ENCODE data around the gene CLDN25.
"Not testable (repeated sequence)": the region's sequence is repeated elsewhere in the genome, so short reads cannot be mapped to it uniquely, and the experiment has no call there.

The CLDN25 gene

DNA sequence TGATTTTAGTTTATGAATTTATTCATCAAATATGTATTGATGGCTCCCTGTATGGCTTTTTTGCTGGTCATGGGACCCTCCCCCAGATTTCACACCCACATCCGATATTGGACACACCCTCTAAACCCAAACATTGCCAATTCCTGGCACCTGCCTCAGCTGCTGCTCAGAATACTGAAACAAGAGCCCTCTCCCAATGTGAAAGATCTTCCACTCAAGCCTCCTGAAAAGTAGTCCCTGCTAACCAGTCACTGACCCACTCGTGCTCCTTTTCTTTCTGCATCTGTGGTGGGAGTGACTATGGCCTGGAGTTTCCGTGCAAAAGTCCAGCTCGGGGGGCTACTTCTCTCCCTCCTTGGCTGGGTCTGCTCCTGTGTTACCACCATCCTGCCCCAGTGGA is at the start of gene CLDN25:
CLDN25 (plus strand) TSS at position 301 of the 400 bp plus-strand sequence; CDS start at position 301, 0 bp downstream.
- no peak for DNase-seq

DNA sequence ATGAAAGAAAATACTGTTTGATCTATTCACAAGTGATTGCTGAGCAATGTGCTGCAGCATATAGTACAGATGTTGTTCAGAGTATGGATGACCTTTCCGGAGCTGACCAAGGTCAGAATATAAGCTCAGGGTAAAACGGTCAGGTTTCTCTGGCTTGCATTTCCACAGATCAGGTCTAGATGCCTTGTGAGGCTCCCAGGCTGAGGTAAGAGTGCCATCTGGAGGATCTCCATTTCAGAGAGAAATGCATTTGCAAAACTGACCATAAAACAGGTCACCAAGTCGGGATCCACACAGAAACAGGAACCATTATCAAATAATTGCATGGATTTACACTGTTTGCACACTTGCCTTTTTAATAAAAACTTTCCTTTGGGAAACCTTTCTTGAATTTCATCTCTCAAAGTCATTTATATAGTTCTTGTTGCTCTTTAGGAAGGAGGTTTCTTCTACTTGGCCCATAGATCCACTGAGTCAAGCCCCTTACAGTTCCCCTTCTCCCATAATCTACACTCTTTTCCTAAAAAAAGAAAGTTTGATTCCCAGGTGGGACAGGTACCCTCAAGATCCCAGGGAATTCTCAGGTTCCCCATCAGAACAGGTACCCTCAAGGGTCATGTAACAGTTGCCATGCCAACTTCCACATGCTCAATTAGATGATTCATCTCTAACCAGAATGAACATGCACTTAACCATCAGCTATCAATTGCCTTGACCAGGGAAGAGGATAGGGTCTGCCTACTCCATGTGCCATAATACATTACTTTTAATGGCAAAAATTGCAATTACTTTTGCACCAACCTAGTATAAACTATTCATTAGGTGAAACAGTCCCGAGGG is 48.5 kb upstream of the CLDN25 start:
- DNase-seq: peak in 1 of 2 experiments; percentile 17

DNA sequence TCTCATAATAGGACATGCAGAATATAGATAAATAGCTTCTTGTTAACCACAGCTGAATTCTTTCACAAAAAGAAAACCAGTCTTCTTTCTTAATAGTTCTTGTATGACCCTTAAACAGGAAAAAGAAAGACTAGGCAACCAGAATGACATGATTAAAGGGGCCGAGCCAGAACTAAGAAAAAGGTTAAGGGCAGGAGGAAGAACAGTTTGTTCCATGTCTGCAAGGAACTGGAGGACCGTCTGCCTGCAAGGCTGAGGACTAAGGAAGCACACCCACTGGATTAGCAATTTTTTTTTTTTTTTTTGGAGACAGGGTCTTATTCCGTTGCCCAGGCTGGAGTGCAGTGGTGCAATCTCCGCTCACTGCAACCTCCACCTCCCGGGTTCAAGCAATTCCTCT is 47.5 kb upstream of the CLDN25 start:
- DNase-seq: no peak

DNA sequence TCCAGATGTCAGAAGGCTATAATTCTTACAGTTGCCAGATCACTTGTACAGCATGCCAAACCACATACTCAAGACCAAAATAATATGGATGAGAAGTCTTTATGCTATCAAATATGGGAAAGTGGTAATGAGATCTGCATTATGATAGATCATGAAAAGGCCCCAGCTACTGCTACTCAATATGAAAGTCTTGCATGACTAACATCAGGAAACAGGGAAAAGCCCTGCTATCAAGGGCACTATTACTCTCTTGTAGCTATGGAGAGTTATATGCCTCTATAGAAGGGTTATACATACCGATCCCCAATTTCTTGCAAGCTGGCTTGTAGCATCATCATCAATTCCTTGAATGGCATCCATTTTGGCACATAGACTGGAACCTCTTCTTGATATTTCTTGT is 43.3 kb upstream of the CLDN25 start:
- no peak for DNase-seq

DNA sequence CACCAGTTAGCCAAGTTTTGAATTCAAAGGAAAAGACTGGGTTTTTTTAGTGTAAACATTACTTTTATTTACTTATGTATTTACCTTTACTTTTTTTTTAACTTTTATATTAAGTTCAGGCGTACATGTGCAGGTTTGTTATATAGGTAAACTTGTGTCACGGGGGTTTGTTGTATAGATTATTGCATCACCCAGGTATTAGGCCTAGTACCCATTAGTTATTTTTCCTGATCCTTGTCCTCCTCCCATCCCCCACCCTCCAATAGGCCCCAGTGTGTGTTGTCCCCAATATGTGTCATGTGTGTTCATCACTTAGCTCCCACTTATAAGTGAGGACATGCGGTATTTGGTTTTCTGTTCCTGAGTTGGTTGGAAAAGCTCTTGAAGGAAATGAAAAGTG is 26.7 kb upstream of the CLDN25 start:
- DNase-seq: no peak

DNA sequence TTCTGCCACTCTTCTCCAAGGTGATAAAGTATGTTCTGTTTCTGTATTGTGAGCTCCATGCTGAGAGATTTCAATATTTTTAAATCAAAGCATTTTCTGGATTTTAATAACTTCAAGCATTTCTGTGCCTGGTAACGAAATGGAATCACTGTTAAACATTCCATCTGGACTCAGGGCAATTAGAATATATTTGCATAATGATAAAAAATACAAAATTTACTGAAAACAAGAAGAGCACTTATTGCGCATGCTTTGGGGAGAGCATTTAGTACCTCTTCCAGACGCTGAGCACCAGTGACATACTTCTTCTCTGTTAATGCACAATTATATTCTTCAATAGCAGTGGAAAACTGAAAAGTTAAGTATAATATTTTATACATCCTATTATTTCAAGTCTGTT is 19.4 kb upstream of the CLDN25 start:
- no peak for DNase-seq

DNA sequence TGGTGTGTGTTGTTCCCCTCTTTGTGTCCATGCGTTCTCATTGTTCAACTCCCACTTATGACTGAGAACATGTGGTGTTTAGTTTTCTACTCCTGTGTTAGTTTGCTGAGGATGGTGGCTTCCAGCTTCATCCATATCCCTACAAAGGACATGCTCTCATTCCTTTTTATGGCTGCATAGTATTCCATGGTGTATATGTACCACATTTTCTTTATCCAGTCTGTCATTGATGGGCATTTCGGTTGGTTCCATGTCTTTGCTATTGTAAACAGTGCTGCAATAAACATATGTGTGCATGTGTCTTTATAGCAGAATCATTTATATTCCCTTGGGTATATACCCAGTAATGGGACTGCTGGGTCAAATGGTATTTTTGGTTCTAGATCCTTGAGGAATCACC is 16.6 kb upstream of the CLDN25 start:
- DNase-seq: not testable (repeated sequence)

DNA sequence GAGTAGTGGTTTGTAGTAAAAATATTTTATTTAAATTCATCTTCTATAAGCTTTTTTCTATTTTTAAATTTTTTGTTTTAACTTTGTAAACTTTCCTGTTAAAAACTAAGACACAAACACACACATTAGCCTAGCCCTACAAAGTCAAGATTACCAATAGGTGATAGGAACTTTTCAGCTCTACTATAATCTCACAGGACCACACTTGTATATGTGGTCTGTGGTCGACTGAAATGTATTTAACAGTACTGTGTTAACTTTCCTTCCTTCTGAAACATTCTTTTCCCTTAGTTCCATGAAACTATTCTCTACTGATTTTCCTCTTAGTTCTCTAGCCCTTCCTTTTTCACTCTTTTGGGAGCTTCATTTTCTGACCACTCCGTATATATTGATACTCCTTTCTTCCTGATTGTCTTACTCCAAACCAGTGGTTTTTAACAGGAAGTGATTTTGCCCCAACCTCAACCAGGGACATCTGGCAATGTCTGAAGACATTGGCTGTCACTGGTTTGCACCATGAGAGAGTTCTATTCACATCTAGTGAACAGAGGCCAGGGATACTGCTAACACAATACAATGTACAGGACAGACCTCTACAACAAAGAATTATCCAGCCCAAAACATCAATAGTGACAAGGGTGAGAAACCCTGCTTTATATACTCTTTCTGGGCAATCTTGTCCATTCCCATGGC is 14.9 kb upstream of the CLDN25 start:
- no peak for DNase-seq

DNA sequence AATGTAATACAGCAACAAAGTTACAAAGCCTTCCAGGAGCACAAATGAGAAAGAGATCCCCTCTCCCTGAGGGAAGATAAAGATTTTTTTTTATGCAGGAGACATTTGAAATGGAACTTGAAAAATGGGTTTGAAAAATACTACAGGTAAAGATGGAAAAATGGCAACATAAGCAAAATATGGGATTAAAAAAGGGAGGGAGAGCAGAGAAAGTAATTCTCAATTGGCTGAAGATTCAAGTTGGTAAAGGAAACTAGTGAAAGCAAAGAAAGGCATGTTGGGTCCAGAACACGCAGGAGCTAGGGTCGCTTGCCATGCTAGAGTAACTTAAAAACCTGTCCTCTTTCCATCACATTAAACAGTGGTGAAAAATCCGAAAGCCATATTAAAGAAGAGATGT is 7.6 kb upstream of the CLDN25 start:
- no peak for DNase-seq

DNA sequence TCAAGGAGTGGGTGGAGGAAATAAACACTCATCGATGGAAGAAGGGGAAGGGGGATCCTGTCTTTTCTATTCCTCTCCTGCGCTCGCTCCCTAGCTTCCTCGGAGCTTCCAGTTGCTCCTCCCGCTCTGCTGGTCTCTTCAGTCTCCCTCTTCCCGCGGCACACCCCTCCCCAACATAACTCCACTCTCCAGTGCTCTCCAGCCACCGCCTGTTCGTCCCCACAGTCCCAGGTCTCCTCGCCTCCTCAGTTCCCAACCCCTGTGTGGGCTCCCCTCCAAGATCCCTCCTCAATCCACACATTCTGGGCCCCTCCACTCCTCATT is 6.5 kb upstream of the CLDN25 start:
- DNase-seq: no peak

DNA sequence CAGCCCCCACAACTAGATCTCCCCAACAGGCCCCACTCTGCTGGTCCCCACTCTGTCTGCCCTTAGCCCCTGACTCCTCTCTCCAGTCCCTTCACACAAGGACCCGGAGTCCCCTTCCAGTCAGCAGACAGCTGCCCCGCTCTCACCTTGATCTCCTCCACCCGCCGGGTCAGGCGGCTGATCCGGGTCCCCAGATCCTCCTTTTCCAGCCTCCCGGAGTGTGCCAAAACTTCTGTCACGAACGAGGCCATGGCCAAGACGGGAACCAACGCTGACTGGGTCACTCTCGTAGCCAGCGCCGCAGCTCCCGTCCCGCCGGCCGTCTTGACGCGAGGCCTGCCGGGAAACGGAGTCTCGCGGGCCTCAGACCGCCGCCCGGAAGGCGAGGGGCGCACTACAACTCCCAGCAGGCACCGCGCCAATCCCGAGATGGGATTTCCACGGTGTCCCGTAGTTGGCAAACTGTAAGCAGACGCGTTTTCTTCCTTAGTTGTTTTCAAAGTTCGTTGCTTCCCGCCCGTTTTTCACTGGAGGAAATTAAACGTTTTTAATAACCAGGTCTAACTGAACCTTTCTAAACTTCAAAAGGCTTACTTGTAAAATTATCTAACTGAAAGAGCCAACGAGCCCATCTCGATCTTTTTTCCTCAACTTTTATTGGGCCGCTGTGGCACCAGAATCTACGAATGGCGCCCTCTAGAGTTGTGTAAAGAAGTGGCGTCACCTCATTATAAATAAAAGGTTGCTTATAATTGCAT is 6.0 kb upstream of the CLDN25 start, which contains the start of gene ZW10:
ZW10 (minus strand) TSS at position 277 of the 758 bp plus-strand sequence; CDS start at position 251, 26 bp downstream.
- peak; percentile 92 to 94 for DNase-seq

DNA sequence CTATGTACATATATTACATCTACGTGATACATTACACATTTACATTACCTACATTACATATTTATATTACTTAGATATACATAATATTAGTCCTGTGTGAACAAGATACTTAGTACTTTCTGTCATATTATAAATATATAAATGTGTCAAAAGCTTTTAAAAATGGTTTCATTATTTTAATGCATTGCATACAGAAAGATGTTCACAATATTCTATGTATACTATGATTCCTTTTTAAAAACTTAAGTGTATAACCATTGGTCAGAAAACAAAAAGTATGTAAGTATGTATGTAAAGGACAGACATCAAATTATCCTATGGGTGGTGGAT is 5.5 kb upstream of the CLDN25 start:
- no peak for DNase-seq

DNA sequence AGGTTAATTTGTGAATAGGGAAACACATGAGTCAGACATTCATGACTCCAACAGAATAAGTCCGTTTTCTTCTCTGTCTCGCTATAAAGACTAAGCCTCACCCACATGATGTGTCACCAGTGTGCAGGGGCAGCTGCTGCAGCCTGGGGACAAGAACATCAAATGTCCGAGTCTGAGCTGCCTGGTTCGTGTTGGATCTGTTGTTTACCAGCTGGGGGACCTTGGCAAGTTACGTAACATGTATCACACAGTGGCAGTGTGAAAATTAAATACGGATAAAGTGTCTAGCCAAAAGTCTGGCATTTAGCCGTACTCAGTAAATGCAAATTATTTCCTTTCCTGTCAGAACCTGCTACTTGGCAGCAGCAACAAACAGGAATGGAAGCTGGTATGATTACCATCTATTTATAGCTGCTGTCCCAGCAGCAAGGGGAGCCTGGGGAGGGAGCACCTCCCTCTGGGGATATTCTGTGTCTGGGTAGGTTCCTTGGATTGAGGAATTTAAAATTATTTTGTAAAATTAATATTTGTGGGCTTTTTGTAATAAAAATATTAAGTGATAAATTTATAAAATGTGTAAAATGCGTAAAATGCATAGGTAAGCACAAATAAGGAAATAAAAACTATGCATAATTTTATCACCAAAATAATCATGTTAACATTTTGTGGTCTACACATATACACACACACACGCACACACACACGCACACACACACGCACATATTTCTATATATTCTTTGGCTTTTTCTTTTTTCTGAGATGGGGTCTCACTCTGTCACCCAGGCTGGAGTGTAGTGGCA is 1.3 kb upstream of the CLDN25 start:
- no peak for DNase-seq

DNA sequence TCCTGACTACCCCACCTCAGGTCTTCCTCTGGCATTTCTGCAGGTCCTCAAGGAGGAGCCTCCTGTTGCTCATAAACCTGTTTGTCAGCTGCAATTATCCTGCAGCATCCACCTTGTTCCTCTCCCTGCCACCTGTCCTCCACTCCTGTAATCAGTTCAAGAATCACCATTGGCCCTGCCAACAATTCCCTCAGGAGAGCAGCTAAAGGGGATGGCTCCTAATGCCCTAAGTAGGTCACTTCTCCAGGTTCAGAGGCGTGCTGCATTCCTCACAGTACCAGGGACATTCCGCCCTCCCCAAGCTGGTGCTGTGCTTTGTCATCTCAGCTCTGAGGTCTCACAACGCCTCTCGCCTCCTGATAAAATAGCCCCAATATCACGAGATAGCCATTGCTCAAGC is 2.1 kb downstream of the CLDN25 start:
- no peak for DNase-seq

DNA sequence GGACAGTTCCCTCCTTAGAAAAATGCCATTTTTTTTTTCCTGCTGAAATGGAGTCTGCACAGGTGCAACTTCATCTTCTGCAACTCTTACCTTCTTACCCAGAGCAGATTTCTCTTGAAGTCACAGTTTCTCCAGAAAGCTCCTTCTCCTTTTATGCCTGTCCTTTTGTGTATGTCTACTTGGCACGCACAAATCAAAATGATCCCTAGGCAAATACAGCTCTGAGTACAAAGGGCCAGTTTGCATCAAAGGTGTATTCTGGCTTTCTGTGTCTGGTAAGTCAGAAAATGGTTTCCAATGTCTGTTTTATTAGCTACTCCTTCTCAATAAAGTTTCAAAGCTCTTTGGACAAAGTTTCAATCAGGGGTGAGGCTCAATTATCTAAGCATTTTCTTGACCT is 2.5 kb downstream of the CLDN25 start:
- no peak for DNase-seq

DNA sequence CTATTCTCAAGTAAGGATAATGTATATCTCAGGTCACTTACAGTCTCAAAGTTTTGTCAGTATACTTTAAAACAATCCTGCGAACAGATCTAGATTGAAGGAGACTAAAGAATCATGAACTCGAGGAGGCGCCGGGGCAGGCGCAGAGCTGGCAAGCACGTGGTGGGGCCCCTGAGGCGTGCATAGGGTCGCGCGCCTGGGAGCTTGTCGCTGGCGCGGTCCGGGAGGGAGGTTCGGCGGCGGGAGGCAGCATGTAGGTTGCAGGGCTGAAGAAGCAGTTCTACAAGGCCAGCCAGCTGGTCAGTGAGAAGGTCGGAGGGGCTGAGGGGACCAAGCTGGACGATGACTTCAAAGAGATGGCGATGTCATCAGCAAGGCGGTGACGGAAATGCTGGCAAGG is 9.4 kb downstream of the CLDN25 start:
- DNase-seq: not testable (repeated sequence)

DNA sequence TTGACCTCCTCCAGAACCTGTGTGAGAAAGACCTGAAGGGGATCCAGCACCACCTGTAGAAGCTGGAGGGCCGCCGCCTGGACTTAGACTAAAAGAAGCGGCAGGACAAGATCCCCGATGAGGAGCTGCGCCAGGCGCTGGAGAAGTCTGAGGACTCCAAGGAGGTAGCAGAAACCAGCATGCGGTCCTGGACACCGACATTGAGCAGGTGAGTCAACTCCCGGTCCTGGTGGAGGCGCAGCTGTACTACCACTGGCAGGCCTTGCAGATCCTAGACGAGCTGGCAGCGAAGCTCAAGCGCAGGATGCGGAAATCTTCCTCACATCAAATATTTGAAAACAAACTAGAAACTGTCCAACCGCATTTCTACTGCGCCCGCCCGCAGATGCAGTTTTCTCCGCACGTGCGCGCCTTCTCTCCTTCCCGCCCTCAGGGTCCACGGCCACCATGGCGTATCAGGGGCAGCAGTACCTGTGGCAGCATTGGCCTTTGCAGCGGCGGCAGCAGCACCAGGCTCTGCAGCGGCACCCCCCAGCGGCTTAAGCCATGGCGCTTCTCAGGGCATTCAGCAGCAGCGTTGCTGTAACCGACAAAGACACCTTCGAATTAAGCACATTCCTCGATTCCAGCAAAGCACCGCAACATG is 10.2 kb downstream of the CLDN25 start:
- DNase-seq: no peak

DNA sequence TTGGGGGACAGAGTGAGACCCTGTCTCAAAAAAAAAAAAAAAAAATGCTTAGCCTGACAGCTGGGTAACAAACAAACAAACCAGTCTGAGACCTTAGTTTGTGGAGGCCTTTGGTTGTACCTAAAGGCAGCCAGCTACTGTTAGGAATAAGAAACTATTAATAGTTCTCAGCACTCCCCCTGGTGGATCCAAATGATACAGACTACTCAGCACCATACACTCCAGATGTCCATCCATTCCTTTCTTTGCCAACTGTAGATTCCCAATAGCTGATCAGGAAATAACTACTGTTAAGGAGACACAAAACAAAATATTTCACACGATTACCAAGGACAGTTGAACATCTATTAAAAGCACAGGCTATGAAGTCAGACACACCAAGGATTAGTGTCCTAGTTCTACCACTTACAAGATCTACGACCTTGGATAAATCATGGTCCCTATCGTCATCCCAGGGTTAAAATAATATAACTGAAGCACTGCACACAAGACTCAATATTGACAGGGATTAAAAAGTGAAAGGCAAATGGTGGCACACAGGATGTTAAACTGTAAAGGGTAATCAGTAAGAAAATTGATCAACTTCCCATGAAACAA is 17.2 kb downstream of the CLDN25 start:
- DNase-seq: no peak

DNA sequence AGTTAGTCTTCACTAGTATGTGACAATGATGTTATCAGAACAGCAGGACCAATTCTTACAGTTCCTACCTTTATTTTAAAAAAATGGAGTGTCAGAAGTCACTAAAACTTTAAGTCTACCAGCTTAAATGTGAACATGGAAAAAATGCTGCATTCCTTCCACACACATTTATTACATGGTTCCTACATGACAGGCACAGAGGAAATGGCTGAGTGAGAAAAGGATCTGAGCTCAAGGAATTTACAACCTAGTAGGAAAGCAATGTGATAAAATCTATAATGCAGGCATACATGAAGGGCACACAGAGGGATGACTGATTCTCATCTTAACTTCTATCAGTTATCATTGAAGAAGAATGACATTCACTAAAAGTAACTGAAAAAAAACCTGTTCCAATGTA is 23.0 kb downstream of the CLDN25 start:
- no peak for DNase-seq

DNA sequence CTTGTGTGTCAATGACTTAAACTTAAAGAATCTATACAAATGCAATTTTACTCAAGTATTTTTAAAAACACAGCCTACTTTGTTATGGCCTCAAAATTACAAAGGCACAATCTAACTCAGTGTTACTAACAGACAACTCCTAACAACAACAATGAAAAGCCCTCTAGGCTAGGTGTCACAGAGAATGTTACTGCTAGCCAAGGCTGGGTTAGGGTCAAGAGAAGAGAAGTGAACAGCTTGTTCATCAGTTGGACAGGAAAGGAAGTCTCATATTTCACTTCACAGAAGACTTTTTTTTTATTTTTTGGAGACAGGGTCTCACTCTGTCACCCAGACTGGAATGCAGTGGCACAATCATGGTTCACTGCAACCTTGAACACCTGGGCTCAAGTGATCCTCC is 26.0 kb downstream of the CLDN25 start:
- no peak for DNase-seq

DNA sequence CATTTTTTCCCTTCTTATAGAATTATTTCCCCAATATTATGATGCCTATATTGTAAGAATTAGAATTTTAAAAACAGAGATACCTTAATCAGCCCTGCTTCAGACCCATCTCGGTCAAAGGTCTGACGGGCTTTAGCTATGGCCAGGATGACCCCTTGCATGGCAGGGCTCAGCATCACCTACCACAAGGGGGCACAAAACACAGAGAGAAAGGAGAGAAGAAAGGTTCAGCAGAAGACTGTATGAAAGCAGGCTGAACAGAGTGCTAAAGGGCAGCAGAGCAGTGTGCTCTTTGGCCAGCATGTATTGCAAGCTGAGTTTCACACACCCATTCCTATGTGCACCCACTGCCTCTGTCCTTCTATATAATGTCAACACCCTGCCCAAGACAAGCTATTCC is 26.8 kb downstream of the CLDN25 start:
- no peak for DNase-seq

DNA sequence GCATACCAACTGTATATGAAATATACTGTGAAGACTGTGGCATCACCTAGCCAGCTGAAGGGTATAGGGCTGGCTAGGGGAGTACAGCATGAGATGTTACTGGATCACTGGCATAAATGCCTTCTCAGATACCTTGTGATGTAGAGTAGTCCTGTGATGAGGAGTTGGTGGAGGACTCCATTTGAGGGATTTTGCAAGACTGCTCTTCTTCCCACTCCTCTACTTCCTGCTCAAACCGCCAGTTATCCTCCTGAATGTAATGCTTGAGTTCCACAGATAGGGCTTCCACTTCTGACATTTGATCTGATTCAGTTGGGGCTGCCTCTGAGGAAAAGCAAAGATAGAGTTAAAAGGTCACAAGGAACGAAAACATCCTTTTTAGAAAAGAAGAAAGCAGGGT is 29.3 kb downstream of the CLDN25 start:
- no peak for DNase-seq
